Measurements from ENCODE around the gene HAUS1. TPM values are rescaled to one million over a fixed set of nuclear protein-coding genes. Genes with fewer than 3 reads are reported as not detected.

The HAUS1 gene
- total and polyA plus RNA-seq, 3 donors from 2014 or later, result 20.5 to 31.1 (median 25.0) TPM

DNA sequence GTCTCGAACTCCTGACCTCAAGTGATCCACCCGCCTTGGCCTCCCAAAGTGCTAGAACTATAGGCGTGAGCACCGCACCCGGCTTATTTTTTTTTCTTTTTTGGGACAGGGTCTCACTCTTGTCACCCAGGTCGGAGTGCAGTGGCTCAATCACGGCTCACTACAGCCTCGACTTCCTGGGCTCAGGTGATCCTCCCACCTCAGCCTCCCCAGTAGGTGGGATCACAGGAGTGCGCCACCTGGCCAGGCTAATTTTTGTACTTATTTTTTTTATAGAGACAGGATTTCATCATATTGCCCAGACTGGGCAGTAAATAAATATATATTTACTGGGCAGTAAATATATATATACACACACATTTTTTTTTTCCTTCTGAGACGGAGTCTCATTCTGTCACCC, 8.7 kb upstream of the HAUS1 start:
- no peak for DNase-seq
- TF ChIP-seq POLR2A (IDR thresholded peaks at IDR 0.05), result no peak
- TF ChIP-seq, protein P1, sequence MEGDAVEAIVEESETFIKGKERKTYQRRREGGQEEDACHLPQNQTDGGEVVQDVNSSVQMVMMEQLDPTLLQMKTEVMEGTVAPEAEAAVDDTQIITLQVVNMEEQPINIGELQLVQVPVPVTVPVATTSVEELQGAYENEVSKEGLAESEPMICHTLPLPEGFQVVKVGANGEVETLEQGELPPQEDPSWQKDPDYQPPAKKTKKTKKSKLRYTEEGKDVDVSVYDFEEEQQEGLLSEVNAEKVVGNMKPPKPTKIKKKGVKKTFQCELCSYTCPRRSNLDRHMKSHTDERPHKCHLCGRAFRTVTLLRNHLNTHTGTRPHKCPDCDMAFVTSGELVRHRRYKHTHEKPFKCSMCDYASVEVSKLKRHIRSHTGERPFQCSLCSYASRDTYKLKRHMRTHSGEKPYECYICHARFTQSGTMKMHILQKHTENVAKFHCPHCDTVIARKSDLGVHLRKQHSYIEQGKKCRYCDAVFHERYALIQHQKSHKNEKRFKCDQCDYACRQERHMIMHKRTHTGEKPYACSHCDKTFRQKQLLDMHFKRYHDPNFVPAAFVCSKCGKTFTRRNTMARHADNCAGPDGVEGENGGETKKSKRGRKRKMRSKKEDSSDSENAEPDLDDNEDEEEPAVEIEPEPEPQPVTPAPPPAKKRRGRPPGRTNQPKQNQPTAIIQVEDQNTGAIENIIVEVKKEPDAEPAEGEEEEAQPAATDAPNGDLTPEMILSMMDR (IDR thresholded peaks at IDR 0.05), result no peak
- WGBS, 2 donors, result 88 to 92% methylated on average over 10 of the region's 10 CpGs
- H3K4me1 ChIP-seq, result peaks cover 20% of the 10 kb centered on the region
- no peaks in the 10 kb centered on the region for H3K27me3 ChIP-seq
- no peak overlapping the region for H3K27ac ChIP-seq
- H3K9me3 ChIP-seq, result no peaks in the 10 kb centered on the region
- no peaks in the 10 kb centered on the region for H3K36me3 ChIP-seq (ENCODE audit: low read depth, missing control alignments)
- intact Hi-C loops (cut with DNase I; ENCODE audit: low total_unique reads), result no loop called here
- no peak overlapping the region for H3K4me3 ChIP-seq

- TF ChIP-seq, protein P1 (IDR thresholded peaks at IDR 0.05), result no peak
- no peak for TF ChIP-seq POLR2A (IDR thresholded peaks at IDR 0.05)
- whole genome bisulfite sequencing, 2 donors, result 20 to 31% methylated on average over 22 of the region's 22 CpGs
- Histone ChIP-seq H3K27me3 (no peaks in the 10 kb centered on the region), H3K4me3 (peak overlapping the region; percentile 81 to 97), H3K9me3 (no peaks in the 10 kb centered on the region), H3K36me3 (ENCODE audit: low read depth, missing control alignments) (no peaks in the 10 kb centered on the region), H3K27ac (peak overlapping the region; percentile 92 to 93), H3K4me1 (peaks cover 20% of the 10 kb centered on the region)
- intact Hi-C loops (cut with DNase I; ENCODE audit: low total_unique reads), result no loop called here
- peak; percentile 50 for DNase-seq
These were observed 7.4 kb upstream of the HAUS1 start for GRCh38 chr18:46096651-46097300.

- Histone ChIP-seq H3K36me3 (ENCODE audit: low read depth, missing control alignments) (no peaks in the 10 kb centered on the region), H3K9me3 (no peaks in the 10 kb centered on the region), H3K27me3 (no peaks in the 10 kb centered on the region), H3K27ac (peak overlapping the region; percentile 92 to 93), H3K4me3 (peak overlapping the region; percentile 81 to 97), H3K4me1 (peaks cover 20% of the 10 kb centered on the region)
- DNase-seq, result no peak
- TF ChIP-seq POLR2A (IDR thresholded peaks at IDR 0.05), result no peak
- TF ChIP-seq, protein P1 (IDR thresholded peaks at IDR 0.05), result no peak
- 0% methylated on average over 8 of the region's 8 CpGs for WGBS, 2 donors
- intact Hi-C loops (cut with DNase I; ENCODE audit: low total_unique reads), result no loop called here
These were observed 6.8 kb upstream of the HAUS1 start for GRCh38 chr18:46097431-46097800.

DNA sequence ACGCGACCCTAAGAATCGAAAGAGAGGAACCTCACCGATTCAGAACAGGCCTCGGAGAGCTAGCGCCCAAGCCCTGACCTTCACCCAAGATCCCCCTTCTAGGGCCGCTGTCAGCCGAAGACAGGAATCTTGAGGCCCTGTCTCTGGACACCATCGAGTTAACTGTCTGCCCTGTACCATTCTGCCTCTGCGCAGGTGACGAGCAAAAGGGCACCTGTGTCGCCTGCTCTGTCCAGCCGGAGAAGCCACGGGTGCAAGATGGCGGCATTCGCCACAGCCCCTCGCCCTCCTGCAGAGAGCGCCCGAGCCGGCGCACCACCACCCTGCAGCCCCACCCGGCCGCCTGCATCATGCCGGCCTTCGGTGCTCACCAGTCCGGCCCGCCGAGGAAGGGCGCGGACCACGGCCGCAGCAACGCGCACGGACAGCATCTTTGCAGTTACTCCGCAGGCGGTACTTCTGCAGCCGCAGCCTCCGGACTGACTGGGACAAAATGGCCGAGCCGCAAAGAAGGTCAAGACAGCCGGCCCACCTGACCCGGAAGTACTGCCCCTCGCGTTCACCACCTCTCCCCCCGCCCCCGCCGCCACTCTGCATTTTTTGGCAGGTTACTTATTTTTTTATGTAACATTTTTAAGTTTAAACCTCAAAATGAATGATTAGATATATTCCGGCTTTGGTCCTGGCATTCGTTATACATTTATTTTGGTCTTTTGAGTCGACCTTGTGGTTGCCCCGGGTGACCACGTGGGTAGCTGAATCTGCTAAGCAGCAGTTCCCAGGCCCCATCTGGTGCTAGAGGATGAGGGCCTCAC, 6.2 kb upstream of the HAUS1 start, which contains the start of gene ATP5F1A:
TSS of gene ATP5F1A (minus strand) at position 496 of the 815 bp plus-strand sequence. CDS start at position 431, 65 bp downstream.
- no peaks in the 10 kb centered on the region for H3K27me3 ChIP-seq
- intact Hi-C loops (cut with DNase I; ENCODE audit: low total_unique reads), result no loop called here
- 0 to 1% methylated on average over 42 to 45 of the region's 53 CpGs for WGBS, 2 donors
- peak; percentile 95 for DNase-seq
- peak within 1 kb of the TSS; percentile 92 to 93 for H3K27ac ChIP-seq
- H3K36me3 ChIP-seq (ENCODE audit: low read depth, missing control alignments), result no peaks in the 10 kb centered on the region
- H3K4me1 ChIP-seq, result peaks cover 20% of the 10 kb centered on the region
- no peaks in the 10 kb centered on the region for H3K9me3 ChIP-seq
- TF ChIP-seq, protein P1 (IDR thresholded peaks at IDR 0.05), result no peak
- no peak for TF ChIP-seq POLR2A (IDR thresholded peaks at IDR 0.05)
- peak within 1 kb of the TSS; percentile 81 to 97 for H3K4me3 ChIP-seq
